ENCODE measurements around the gene NBEAL2. TPM values are rescaled to one million over a fixed set of nuclear protein-coding genes. Genes with fewer than 3 reads are reported as not detected.
"Not testable (repeated sequence)": the region's sequence is repeated elsewhere in the genome, so short reads cannot be mapped to it uniquely, and the experiment has no call there.

Gene NBEAL2
- total RNA-seq, 1 experiment from 2014 or later = 168 TPM

DNA sequence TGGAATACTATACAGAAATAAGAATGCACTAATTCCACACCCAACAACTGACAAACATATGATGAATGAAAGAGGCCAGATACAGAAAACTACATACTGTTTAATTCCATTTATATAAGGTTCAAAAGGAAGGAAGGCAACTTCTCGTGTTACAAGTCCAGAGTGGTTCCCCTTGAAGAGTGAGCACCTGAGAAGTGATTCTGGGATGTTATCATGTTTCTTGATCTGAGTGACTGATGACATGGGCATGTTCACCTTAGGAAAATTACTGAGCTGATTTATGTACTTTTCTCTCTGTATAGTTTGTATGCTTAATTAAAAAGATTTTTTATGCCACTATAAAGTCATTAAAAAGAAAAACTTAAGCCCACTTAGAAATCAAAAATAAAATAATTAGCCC is 16.5 kb upstream of the NBEAL2 start:
- peak; percentile 11 for DNase-seq (ENCODE audit: low spot score)

DNA sequence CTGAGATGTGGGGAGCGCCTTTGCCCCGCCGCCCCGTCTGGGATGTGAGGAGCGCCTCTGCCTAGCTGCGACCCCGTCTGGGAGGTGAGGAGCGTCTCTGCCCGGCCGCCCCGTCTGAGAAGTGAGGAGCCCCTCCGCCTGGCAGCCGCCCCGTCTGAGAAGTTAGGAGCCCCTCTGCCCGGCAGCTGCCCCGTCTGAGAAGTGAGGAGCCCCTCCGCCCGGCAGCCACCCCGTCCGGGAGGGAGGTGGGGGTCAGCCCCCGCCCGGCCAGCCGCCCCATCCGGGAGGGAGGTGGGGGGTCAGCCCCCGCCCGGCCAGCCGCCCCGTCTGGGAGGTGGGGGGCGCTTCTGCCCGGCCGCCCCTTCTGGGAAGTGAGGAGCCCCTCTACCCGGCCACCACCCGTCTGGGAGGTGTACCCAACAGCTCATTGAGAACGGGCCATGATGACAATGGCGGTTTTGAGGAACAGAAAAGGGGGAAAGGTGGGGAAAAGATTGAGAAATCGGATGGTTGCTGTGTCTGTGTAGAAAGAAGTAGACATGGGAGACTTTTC is 15.4 kb upstream of the NBEAL2 start:
- DNase-seq (ENCODE audit: low spot score) = not testable (repeated sequence)

DNA sequence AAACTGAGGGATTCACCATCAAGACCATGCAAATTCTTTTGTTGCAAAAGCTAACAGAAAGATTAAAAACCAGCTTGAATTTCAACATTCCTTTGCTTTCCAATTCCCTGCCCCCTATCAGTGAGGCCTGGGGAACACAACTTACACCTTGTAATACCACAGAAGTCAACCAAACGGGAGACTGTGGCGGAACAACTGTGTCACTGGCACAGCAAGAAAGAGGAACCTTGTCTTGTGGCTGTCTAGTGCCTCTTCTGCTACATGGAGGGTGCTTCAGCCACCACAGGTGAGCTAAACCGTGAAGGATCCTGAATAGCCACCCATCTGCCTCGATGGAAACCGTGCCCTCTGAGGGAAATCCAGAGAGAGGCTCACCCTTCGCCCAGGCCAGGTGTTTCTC is 14.3 kb upstream of the NBEAL2 start:
- DNase-seq (ENCODE audit: low spot score) = no peak

DNA sequence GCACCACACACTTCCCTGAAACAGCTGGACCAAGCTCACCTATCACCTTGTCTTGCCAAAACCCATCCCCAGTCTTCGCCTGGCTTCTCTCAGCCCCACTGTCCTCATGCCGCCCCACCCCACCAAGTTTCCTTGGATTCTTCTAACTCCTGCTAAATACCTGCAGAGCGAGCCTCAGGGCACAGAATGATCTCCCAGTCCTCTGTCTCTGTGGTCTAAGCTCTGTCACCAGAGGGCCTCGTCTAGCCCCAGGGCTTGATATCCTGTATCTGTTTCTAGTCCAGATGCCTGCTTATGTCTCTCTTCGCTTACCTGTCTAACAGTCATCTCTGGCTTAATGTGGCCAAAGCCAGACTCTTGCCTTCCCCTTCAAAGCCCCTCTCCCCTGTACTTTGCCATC is 12.7 kb upstream of the NBEAL2 start:
- DNase-seq (ENCODE audit: low spot score) = no peak

DNA sequence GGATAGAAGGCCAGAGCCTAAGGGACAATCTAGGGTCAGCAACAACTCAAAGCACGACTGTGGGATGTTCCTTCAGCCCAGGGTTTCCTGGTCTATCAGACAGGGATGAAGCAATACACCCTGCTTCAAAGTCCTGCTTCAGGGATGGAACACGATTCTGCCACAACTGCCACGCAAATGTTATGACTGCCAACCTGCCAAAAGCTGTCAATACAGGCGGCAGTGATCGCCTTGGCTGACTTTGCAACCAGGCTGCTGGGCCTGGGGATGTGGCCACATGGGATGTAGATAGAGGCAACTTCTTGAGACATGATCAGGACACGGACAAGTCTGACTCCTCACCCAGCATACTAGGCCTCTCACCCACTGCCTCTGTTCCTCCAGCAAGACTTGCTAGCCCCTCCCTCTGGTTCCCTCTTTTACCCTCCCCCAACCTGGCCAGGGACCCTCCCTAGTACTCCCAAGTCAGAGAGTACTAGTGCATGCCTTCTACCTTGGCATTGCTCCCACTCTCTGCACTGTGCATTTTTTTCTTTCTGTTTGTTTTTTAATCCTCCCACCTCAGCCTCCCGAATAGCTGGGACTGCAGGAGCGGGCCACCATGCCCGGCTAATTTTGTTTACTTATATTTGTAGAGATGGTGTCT is 10.6 kb upstream of the NBEAL2 start:
- DNase-seq (ENCODE audit: low spot score) = no peak

DNA sequence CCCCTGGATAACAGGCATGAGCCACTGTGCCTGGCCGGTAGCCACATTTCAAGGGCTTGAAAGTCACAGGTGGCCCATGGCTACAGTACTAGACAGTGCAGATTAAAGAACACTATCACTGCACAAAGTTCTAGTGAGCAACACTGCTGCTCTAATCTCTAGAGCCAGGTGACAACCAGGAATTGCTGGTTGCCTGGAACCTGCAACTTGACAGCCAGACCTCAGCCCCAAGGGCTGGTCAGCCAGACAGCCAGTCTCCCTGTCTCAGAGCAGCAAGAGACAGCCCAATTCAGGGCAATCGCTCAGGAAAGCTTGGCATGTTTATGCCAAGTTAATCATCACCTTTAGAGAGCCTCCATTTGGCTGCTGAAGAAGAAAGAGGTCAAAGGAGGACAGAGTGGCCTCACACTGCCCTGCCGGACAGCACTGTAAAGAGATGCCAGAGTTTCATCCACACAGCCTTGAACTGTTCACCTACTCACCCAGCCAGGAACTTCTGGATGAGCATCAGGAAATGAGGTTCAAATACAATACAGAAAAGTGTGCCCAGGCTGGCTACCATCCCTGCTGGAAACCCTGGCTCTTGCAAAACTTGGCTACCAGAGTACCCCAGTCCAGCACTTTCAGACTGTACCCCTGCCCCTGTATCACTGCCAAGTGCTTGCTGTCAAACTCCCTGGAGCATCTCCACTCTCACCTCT is 8.9 kb upstream of the NBEAL2 start:
- no peak for DNase-seq (ENCODE audit: low spot score)

DNA sequence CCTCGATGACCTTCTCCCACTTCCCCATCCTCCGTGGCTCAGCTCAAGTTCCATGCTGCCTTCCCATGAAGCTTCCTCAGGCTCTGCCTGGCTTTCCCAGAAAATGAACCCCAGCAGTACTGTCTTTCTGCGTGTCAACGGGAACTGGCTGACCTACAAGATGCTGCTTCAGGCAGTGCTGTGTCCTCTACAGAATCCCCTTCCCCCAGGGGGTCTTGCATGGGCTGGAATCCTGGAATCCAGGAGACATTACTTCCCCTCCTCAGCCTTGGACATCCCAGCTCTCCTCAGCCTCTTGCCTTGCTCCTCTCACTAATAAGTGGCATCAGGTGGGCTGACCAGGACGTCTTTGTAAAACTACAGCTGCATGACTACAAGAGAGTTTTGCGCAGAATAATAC is 8.3 kb upstream of the NBEAL2 start:
- no peak for DNase-seq (ENCODE audit: low spot score)

DNA sequence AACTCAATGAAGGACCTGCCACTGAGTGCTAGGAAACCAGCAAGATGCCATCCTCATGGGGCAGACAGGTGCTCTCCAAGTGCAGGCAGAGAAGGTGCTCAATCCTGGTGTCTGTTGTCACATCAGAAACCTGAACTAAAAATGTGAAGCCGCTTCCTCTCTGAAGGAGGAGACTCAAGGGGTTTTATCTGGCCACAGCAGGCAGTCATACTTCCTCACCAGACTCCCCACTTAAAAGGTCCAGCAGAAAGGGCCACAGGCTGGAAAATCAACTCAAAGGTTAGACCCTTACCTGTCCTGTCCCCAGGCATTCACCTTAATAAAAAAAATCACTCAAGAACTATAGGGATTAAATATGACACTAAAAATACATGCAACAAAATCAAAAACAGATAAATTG is 7.7 kb upstream of the NBEAL2 start:
- DNase-seq (ENCODE audit: low spot score) = no peak

DNA sequence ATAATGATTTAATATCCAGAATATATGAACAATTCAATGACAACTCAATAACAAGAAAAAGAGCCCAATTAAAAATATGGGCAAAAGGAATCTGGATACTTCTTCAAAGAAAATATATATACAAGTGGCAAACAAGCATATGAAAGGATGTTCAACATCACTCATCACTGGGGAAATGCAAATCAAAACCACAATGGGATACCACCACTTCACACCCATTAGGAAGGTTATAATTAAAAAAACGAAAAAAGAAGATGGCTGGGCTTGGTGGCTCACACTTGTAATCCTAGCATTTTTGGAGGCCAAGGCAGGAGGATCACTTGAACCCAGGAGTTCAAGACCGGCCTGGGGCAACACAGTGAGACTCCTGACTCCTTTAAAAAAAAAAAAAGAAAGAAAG is 7.1 kb upstream of the NBEAL2 start:
- DNase-seq (ENCODE audit: low spot score) = no peak

DNA sequence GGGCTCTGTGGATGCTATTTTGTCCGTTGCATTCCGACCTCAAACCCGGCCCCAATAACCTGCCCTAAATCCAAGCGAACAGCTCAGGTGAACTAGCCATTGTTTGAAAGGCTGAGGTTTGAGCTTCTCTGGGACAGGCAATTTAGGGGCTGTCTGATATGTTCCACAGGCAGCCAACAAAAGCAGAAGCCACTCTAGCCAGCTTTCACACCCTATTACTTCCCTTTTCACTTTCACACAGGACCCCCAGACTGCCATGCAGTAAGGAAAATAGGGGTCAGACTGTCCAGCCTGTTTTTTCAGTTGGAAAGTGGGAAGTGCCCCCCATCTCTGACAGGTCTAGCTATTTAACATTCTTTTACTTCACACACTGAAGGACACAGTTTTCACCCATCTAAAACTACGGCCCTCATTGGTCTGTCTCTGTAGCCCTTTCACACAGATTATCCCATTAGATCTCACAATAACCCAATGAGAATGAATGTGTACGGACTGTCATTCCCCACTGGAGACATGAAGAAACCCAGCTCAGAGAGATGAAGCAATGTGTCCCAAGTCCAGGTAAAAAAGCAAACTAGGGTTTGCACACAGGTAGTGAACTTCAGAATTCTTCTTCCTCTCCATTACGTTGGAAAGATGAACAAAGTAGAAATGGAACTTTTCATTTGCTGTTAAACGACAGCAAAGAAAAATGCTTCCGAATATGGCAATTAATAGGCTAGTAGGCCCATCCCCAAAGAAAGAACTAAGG is 4.9 kb upstream of the NBEAL2 start:
- no peak for DNase-seq (ENCODE audit: low spot score)

DNA sequence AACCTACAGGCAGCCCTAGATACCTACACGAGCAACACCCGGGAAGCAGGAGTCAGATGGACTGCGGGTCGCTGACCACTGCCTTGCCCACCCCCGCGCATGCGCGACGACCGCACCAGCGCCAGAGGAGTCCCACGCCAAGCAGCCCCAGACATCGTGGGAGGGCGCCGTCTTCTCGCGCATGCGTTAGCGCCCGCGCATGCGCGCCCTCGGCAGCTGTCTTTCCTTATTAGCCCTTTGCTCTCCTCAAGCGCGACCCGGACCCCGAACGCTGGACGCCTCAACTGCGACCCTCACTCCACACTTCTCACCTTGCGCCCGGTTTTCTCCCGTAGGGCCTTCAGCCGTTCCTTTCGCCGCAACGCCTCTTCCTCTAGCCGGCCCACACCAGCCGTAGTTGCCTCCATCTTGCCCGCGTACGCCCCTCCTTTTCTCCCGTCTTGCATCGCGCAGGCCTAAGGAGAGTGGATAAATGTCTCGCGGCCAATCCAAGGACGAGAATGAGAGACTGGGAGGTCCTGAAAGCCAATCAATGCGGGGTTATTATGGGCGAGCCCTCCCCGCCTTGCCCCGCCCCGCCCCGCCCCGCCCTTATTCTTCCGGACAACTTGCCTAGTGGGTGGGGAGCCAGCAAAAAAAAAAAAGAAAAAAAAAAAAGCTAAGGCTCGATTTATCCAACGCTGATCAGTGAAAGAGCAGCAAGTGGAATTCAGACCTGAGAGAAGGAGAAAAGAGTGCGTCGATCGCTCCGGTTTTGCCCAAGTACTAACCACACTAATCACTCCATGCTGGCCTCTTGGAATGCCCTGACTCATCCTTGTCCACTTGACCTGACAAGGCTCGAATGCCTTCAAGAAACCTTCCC is 2.9 kb upstream of the NBEAL2 start, which contains the start of gene CCDC12:
Gene CCDC12, minus strand, starts transcription at position 420 of the 865 bp plus-strand sequence. Its CDS starts 13 bp downstream, at position 407.
- DNase-seq (ENCODE audit: low spot score) = peak; percentile 91

DNA sequence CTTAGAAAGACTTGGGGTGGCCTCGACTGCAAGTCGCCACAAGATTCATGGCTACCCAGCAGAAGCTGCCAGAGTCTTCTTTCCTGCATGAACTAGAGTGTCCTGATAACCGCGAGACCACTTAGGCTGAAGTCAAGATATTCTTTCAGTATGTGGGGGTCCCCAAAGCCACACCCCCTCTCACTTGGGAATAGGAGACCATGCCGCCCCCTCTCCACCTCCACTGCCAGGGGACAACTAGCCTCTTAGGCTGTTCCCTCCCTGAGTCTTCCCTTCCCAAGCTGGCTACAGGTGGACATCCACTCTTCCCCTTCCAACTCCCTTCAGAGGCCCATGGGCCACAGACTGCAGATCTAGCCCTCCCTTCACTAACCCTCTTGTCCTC is 1.7 kb upstream of the NBEAL2 start:
- DNase-seq (ENCODE audit: low spot score) = no peak

DNA sequence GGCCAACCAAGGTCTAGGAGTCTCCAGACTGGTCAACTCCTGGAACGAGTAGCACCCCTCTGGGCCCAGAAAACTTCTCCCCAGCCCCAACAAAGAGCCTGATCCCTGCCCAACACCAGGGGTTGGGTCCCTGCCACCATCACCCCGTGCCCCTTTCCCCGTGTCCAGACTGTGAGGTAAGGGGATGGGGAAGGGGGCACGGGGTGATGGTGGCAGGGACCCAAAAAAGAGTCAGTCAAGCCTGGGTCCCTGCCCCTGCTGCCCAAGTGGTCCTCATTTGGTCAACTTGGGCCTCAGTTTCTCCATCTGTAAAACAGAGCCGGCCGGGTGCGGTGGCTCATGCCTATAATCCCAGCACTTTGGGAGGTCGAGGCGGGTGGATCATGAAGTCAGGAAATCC is 1.1 kb upstream of the NBEAL2 start:
- no peak for DNase-seq (ENCODE audit: low spot score)

DNA sequence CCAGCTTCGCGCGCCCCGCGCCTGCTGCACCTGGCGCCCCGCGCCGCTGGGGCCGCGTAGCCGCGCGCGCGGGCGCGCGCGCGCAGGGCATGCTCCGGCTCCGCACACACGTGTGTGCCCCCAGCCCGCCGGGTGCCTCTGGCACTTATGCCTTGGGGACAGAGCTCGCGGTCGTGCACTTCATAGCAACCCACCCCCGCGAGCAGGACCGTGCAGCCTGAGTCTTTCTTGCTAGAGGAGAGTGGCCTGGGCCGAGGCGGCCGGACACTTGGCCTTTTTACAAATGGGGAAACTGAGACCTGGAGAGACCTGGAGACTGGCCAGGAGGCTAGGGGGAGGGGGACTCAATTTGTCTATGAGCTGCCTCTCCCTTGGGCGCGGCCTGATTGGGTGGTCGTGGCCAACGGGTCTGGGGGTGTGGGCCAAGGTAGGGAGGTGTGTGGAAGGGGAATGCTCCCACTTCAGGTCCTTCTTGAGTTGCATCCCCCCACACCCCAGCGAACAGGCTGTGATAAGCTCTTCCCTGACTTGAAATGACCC is 562 bp downstream of the NBEAL2 start:
- peak; percentile 6 for DNase-seq (ENCODE audit: low spot score)

DNA sequence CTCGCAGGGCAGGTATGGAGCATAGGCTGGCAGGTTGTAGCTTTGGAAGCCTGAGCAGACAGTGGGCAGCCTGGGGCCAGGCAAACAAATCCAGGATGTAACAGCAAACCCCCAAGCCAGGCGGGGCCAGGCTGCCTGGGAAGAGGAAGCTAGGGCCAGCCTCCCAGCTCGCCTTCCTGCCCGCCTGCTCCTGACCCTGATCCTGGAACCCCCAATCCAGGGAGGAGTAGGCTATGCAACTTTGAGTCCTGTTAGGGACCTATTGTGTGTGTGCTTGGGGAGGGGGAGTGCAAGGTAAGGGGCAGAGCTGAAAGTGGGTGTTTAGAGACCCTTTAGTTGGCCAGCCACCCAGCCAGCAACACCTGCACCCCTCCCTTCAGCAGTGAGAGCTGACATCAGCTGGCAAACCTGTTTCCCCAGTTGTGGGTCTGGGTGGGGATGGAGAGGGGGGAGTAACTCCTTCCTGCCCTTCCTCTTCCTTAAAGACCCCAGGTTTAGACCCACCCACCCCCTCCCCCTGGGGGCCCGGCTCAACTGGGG is 2.5 kb downstream of the NBEAL2 start:
- peak; percentile 75 for DNase-seq (ENCODE audit: low spot score)

DNA sequence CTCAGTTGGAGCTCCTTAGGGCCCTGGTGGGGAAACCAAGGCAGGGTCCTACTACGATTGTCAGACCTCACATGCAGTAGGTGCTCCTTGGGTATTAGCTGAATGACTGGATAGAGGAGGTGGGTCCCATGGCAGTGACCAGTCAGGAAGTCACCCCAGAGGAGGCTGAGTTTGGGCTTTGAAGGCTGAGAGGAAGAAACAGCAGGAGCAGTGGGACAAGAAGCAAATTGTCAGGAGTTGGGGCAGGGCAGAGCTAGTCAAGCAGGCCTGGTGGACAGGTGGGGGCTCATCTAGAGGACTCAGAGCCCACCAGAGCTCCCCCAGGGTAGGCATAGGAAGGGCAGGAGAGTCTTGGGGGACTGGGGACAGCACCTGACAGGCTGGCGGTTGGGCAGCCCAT is 3.1 kb downstream of the NBEAL2 start:
- no peak for DNase-seq (ENCODE audit: low spot score)

DNA sequence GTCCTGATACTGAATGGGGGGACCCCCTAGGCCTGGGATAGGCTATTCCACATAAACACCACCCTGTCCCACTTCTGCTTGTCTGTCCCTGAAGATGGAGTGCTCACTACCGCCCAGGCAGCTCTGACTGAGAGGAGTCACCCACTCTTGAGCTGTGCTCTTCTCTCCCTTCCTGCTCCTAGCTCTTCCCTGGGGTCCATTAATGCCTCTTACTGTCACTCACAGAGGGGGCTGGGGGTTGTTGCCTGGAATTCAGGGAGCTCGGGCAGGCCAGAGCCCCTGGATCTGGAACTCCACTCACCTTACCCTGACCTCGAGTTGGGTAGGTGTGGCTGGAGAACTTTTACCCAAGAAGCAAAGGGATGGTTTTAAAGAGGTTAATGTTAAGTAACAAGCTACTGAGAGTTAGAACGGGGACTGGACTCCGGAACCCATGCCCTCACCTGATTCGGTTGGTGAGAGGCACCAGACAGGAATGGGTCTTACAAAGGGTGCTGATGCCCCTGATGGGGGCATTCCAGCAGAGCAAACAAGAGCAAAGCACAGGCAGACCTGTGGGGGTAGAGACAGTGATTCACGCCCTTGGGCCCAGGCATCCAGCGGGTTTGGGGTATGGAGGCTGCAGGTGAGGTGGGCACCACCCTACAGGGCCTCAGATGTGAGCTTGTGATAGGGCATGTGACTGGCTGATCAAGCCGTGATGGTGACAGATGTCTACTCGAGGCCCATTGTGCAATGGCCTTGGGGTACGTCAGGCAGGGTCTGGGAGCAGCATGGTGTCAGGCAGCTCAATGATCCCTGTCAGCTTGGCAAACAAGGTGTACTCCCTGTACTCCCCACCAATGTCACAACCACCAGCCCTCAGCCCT is 5.4 kb downstream of the NBEAL2 start:
- DNase-seq (ENCODE audit: low spot score) = no peak

DNA sequence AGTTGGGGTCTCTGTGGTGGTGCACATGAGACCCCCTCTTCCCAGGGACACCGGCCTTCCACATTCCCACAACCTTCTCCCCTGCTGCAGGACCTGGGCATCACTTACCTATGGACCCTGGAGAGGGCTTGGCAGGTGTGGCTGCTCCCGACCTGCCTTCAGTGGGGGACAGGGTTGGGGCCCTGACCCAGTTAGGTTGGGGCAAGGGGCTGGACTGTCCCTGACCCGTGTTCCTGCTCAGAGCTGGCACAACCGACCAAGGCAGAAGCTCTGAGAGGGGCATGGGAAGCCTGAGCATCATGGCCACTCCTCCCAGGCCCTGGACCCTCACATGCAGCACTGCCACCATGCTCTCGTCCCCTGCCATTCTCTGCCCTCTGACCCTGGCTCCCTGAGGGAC is 6.1 kb downstream of the NBEAL2 start:
- no peak for DNase-seq (ENCODE audit: low spot score)

DNA sequence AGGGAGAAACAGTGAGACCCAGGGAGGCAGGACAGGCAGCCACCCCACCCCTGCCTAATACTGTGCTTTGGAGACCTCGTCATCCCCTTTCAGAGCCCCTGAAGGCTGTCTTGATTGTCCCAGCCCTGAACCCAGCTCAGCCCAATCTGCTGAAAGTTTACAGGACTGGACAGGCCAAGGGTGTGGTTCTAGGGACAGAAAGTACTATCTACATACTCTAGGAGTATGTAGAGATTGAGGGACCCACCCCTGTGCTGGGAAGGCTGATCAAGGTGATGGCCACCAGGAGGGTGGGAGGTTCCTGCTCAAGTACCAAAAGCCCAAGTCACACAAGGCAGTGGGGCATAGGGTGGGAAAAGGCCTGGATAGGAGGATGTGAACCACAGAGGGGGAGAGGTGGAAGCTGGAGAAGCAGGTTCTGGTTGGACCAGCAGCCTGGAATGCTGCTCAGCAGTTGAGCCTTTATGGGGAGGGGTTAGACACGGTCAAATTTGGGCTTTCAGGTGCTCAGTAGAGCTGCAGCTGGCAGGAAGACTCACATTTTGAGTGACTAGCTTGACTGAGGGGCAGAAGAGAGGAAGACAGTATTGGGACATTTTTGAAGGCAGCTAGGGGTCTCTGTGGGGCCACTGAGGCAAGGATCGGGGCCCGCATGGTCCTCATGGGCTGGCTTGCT is 6.7 kb downstream of the NBEAL2 start:
- no peak for DNase-seq (ENCODE audit: low spot score)
